HUES64 (cell line): ENCODE measurements around the gene OPCML. TPM values are rescaled to one million over a fixed set of nuclear protein-coding genes. Genes with fewer than 3 reads are reported as not detected.
A peak's percentile ranks its signal among the peaks of the same experiment; 100 is the strongest.

ENCODE experiments used
- H3K27ac ChIP-seq: 2 replicates; pipeline ENCODE4 v1.7.0; 2013; ENCODE audit warnings: low read depth, low read length, inconsistent platforms
- H3K27me3 ChIP-seq: 2 replicates; pipeline ENCODE4 v1.6.1; 2013; ENCODE audit warnings: mild to moderate bottlenecking, low read length; ENCODE audit not compliant: insufficient read depth
- H3K36me3 ChIP-seq: 2 replicates; pipeline ENCODE4 v1.6.1; 2013; ENCODE audit warnings: mild to moderate bottlenecking, low read length; ENCODE audit not compliant: insufficient read depth
- H3K4me1 ChIP-seq: 2 replicates; pipeline ENCODE4 v1.6.1; 2013; ENCODE audit warnings: mild to moderate bottlenecking, low read length, moderate library complexity; ENCODE audit not compliant: insufficient read depth
- H3K4me3 ChIP-seq: 2 replicates; pipeline ENCODE4 v1.5.1; 2013; ENCODE audit warnings: mild to moderate bottlenecking, low read length, moderate library complexity
- H3K9ac ChIP-seq: 2 replicates; pipeline ENCODE4 v1.6.1; 2013; ENCODE audit warnings: mild to moderate bottlenecking, low read depth, low read length
- H3K9me3 ChIP-seq: 2 replicates; pipeline ENCODE4 v1.6.1; 2013; ENCODE audit warnings: low read depth, low read length; ENCODE audit not compliant: insufficient read depth
- WGBS: fragments of 150-250, 120-280 bp; methylation state at CpG from one replicate; pipeline ENCODE4 v1.1.7; 2013; ENCODE audit warnings: missing lambda C conversion rate; 5-methylcytosine and 5-hydroxymethylcytosine counted together
- polyA plus RNA-seq, 2 experiments: library from polyadenylated mRNA; stranded (reverse); fragments of 50-300 nt; gene quantifications; one replicate each; pipeline ENCODE4 v1.2.3, GENCODE V29; 2013

OPCML gene
- polyA plus RNA-seq (2013, experiment 1 of 2): 2.0 TPM
- 1.5 TPM for polyA plus RNA-seq (2013, experiment 2 of 2)

- Histone ChIP-seq H3K27ac (peak within 1 kb of the TSS; percentile 50; the same call in 1 of the 2 replicates), H3K4me1 (peaks cover 39% of the 10 kb centered on the region), H3K4me3 (peak within 1 kb of the TSS; percentile 67), H3K27me3 (peaks cover 40% of the 10 kb centered on the region), H3K9me3 (no peaks in the 10 kb centered on the region), H3K9ac (peak within 1 kb of the TSS; percentile 29; the same call in 1 of the 2 replicates), H3K36me3 (no peaks in the 10 kb centered on the region)
- WGBS: 3% methylated on average over 27 of the region's 27 CpGs
Measured at GRCh38 chr11:133531971-133532651, at the start of gene OPCML. OPCML (minus strand) TSS chr11:133532501.

DNA sequence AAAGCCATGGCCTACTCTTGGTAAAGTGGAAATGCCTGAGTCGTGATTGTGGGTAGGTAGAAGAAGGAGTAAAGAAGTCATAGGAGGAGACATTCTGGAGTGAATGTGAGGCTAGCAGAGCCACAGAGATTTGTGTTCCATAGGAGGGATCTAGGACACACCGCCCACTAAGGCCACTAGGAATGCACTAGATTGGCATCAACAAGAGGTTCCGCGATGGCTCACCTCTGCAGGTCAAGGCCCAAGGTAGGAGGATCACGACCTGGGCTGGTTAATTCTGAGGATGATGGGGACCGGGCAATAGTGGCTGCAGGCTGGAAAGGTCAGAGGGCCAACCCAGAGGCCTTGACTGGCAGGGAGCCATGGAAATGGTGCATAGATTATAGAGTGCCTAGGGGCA lies 48.8 kb upstream of the OPCML start:
- 93% methylated on average over 6 of the region's 6 CpGs for WGBS
- Histone ChIP-seq H3K27me3 (no peaks in the 10 kb centered on the region; the same call in 1 of the 2 replicates), H3K36me3 (no peaks in the 10 kb centered on the region), H3K4me1 (peaks cover 4% of the 10 kb centered on the region; the same call in 1 of the 2 replicates), H3K9ac (no peak overlapping the region), H3K4me3 (no peak overlapping the region), H3K27ac (no peak overlapping the region), H3K9me3 (no peaks in the 10 kb centered on the region)

- no peak overlapping the region for H3K27ac ChIP-seq
- H3K4me1 ChIP-seq: peaks cover 4% of the 10 kb centered on the region; the same call in 1 of the 2 replicates
- WGBS: 66% methylated on average over 38 of the region's 38 CpGs
- no peaks in the 10 kb centered on the region for H3K36me3 ChIP-seq
- H3K27me3 ChIP-seq: no peaks in the 10 kb centered on the region; the same call in 1 of the 2 replicates
- H3K9me3 ChIP-seq: no peaks in the 10 kb centered on the region
- 0 out of 2 replicates have a peak overlapping the region, but pooled peaks have one; percentile 15 for H3K9ac ChIP-seq
- H3K4me3 ChIP-seq: no peak overlapping the region
Measured at GRCh38 chr11:133579165-133580031, 47.1 kb upstream of the OPCML start.

DNA sequence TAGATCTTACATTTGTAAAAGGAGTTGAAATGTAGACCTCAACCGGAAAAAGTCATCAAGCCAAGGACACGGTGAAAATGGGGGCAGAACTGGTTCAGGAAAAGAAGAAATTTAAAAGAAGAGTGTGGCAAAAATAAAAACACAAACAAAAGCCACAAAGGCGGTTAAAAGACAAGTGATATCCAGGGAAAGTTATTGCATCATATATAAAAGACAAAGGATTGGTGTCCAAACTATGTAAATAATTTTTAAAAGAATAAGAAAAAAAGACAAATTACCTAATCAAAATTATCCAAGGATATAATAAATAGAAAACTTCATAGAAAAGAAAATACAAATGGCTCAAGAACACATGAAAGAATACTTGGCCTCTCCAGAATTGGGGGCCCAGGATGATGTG lies 45.1 kb upstream of the OPCML start:
- no peak overlapping the region for H3K27ac ChIP-seq
- peaks cover 4% of the 10 kb centered on the region; the same call in 1 of the 2 replicates for H3K4me1 ChIP-seq
- 91% methylated on average over 2 of the region's 3 CpGs for WGBS
- no peak overlapping the region for H3K9ac ChIP-seq
- H3K36me3 ChIP-seq: no peaks in the 10 kb centered on the region
- H3K9me3 ChIP-seq: no peaks in the 10 kb centered on the region
- H3K27me3 ChIP-seq: no peaks in the 10 kb centered on the region; the same call in 1 of the 2 replicates
- H3K4me3 ChIP-seq: no peak overlapping the region

- no peaks in the 10 kb centered on the region for H3K36me3 ChIP-seq
- H3K9me3 ChIP-seq: no peaks in the 10 kb centered on the region
- H3K4me1 ChIP-seq: peaks cover 4% of the 10 kb centered on the region; the same call in 1 of the 2 replicates
- no peaks in the 10 kb centered on the region; the same call in 1 of the 2 replicates for H3K27me3 ChIP-seq
- no peak overlapping the region for H3K4me3 ChIP-seq
- no peak overlapping the region for H3K27ac ChIP-seq
- no peak overlapping the region for H3K9ac ChIP-seq
- WGBS: 90% methylated on average over 16 of the region's 16 CpGs
Measured at GRCh38 chr11:133576351-133576750, 44.0 kb upstream of the OPCML start.

- H3K9ac ChIP-seq: no peak overlapping the region
- H3K4me3 ChIP-seq: no peak overlapping the region
- no peaks in the 10 kb centered on the region for H3K9me3 ChIP-seq
- no peaks in the 10 kb centered on the region for H3K36me3 ChIP-seq
- H3K4me1 ChIP-seq: no peaks in the 10 kb centered on the region
- H3K27ac ChIP-seq: no peak overlapping the region
- H3K27me3 ChIP-seq: no peaks in the 10 kb centered on the region
- WGBS: 88% methylated on average over 1 of the region's 1 CpG
Measured at GRCh38 chr11:133573081-133573480, 40.8 kb upstream of the OPCML start.

- Histone ChIP-seq H3K4me1 (no peaks in the 10 kb centered on the region), H3K9me3 (no peaks in the 10 kb centered on the region), H3K27ac (no peak overlapping the region), H3K4me3 (no peak overlapping the region), H3K9ac (no peak overlapping the region), H3K27me3 (no peaks in the 10 kb centered on the region), H3K36me3 (no peaks in the 10 kb centered on the region)
- 93% methylated on average over 2 of the region's 4 CpGs for WGBS
Measured at GRCh38 chr11:133570376-133570775, 38.1 kb upstream of the OPCML start.

DNA sequence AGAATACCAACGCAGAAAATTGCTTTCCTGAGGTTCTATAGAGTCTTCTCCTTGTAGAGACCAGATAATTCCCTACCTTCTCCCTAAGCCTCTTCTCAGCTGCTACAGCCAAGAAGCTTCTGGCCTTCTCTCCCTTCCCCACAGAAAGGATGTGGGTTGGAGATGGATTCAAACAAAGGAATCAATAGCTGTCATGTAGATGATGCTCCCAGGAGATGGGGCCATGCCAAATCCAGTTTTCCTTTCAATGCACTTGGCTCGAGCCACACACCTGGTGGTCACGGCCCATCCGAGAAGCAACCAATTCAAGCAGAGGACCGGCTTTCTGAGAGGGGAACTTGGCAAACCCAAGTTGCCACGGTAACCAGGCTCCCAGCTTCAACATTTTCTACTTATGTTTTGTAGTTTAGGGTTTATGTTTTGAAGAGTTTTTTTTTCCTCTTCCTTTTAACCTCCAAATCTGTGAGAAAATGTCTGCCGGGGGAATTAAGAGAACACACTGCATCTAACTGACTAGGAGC lies 31.3 kb upstream of the OPCML start:
- H3K9me3 ChIP-seq: no peaks in the 10 kb centered on the region
- no peaks in the 10 kb centered on the region for H3K27me3 ChIP-seq
- WGBS: 92% methylated on average over 7 of the region's 7 CpGs
- H3K4me3 ChIP-seq: no peak overlapping the region
- H3K4me1 ChIP-seq: peaks cover 4% of the 10 kb centered on the region; the same call in 1 of the 2 replicates
- H3K36me3 ChIP-seq: no peaks in the 10 kb centered on the region
- H3K9ac ChIP-seq: no peak overlapping the region
- no peak overlapping the region for H3K27ac ChIP-seq

DNA sequence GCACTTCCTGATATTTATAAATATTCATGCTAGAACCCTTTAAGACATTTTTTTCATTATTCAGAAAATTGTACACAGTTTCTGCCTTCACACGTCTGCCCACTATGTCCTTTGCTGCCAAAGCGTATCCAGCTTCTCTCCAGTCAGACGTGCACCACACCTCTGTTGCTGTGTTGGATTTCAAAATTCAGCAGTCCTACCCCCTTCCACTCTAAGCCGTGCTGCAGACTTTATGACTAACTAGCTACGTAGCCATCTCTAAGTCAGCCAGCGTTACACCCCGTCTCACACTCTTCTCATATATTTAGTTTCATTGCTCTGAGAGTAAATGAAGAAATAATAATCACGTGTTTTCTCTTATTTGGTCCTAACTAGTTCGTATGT lies 28.2 kb upstream of the OPCML start:
- H3K4me1 ChIP-seq: peaks cover 5% of the 10 kb centered on the region; the same call in 1 of the 2 replicates

DNA sequence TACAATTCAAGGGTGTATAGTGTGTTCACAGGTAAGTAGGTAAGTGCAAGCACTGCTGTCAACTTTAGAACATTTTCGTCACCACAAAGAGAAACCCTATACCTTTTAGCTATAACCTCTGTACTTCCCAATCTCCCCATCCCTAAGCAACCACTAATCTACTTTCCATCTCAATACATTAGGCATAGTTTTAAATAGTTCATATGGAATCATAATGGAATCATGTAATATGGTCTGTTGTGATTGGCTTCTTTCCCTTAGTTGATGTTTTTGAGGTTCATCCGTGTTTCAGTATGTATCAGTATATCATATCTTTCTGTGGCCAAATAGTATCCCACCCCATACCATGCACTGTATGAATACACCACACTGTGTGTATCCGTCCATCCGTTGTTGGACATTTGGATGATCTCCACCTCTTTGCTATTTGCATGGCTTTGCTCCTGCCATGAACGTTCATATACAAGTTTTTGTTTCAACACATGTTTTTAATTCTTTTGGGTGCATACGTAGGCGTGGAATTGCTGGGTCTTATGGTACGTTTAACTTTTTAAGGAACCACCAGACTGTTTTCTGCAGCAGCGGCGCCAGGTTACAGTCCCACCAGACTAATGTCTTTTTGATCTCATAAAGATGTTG lies 27.7 kb upstream of the OPCML start:
- Histone ChIP-seq H3K9ac (no peak overlapping the region), H3K27ac (no peak overlapping the region), H3K27me3 (no peaks in the 10 kb centered on the region), H3K4me3 (no peak overlapping the region), H3K36me3 (no peaks in the 10 kb centered on the region), H3K9me3 (no peaks in the 10 kb centered on the region), H3K4me1 (peaks cover 10% of the 10 kb centered on the region)
- 96% methylated on average over 10 of the region's 10 CpGs for WGBS

More for the DNA sequence above, 28.2 kb upstream of the OPCML start:
- no peak overlapping the region for H3K4me3 ChIP-seq
- no peaks in the 10 kb centered on the region for H3K27me3 ChIP-seq
- H3K9me3 ChIP-seq: no peaks in the 10 kb centered on the region
- H3K9ac ChIP-seq: no peak overlapping the region
- no peaks in the 10 kb centered on the region for H3K36me3 ChIP-seq
- 93% methylated on average over 7 of the region's 9 CpGs for WGBS
- H3K27ac ChIP-seq: no peak overlapping the region
